HepG2 (cell line): ENCODE data around the gene C10orf143. TPM values are rescaled to one million over a fixed set of nuclear protein-coding genes. Genes with fewer than 3 reads are reported as not detected.

ENCODE experiments used
- ATAC-seq: fragments of 200-7000 bp; cut with Tn5 transposase; 3 replicates; pipeline ENCODE4 v1.9.1; 2020; ENCODE audit warnings: mild to moderate bottlenecking, moderate library complexity
- BruUV-seq: library from RNA; stranded (reverse); fragments of 400-500 nt; replicated peaks from 2 replicates; lab custom pipeline; 2021; lab: Mats Ljungman, UMichigan
- CTCF ChIA-PET: fragments of 300-600 bp; formaldehyde crosslinking; extraction: SDS; loops from one replicate; lab custom pipeline; 2021; ENCODE audit warnings: low total read pairs, inconsistent platforms, low intra/inter-chr PET ratio; lab: Yijun Ruan, JAX
- POLR2A ChIA-PET: fragments of 350-600 bp; sonication (Branson Sonifier 250); formaldehyde crosslinking; loops from one replicate; lab custom pipeline; 2020; ENCODE audit warnings: antibody characterized with exemption, inconsistent platforms; lab: Yijun Ruan, JAX
- DNase-seq: peaks from one replicate; pipeline ENCODE4 v3.0.0-alpha.2; 2015; ENCODE audit warnings: low spot score
- FAIRE-seq: peaks from 3 replicates; lab custom pipeline; 2011; peaks lifted over from hg19 to GRCh38; lab: Jason Lieb, UNC
- H2AFZ ChIP-seq: one replicate; pipeline ENCODE4 v1.6.1; 2011; ENCODE audit warnings: low read length, inconsistent platforms
- H3K27ac ChIP-seq: fragments of 300-600 bp; 3 replicates; pipeline ENCODE4 v1.8.0; 2011; ENCODE audit warnings: mixed run types, mild to moderate bottlenecking, mixed read lengths, low read length, inconsistent platforms; ENCODE audit not compliant: insufficient read depth; ENCODE audit errors: extremely low read length
- H3K27me3 ChIP-seq, 2 experiments: fragments of 200-600 bp in 1 of 2; 2 replicates in 1 of 2; 3 replicates in 1 of 2; pipeline versions ENCODE4 v1.6.0 to v1.8.0; 2011; ENCODE audit warnings: low read length in 2 of 2, mild to moderate bottlenecking in 2 of 2, moderate library complexity in 2 of 2, inconsistent platforms in 1 of 2; ENCODE audit not compliant: insufficient read depth in 2 of 2, control insufficient read depth in 1 of 2
- H3K36me3 ChIP-seq, 2 experiments: fragments of 200-600 bp in 1 of 2; replicated peaks in 1 of 2; 2 replicates in 1 of 2; 3 replicates in 1 of 2; pipeline versions ENCODE4 v1.5.1 to v1.8.0; 2011; ENCODE audit warnings: low read length in 2 of 2, inconsistent platforms in 1 of 2; ENCODE audit not compliant: insufficient read depth in 2 of 2, control insufficient read depth in 1 of 2
- H3K4me1 ChIP-seq: 2 replicates; pipeline ENCODE4 v1.5.1; 2012; ENCODE audit warnings: low read length, inconsistent platforms; ENCODE audit not compliant: insufficient read depth
- H3K4me2 ChIP-seq: 2 replicates; pipeline ENCODE4 v1.6.0; 2011; ENCODE audit warnings: low read depth, low read length, inconsistent platforms
- H3K4me3 ChIP-seq, 3 experiments: fragments of 200-600 bp in 1 of 3; sonication (generic), shearing (Covaris generic) in 1 of 3; replicated peaks in 1 of 3; 2 replicates each; pipeline ENCODE4 v1.5.1; 2011 to 2016; ENCODE audit warnings: low read length in 3 of 3, inconsistent platforms in 2 of 3, low read depth in 2 of 3, mild to moderate bottlenecking in 2 of 3, control low read depth in 1 of 3, mixed read lengths in 1 of 3; ENCODE audit not compliant: insufficient read depth in 1 of 3
- H3K79me2 ChIP-seq: one replicate; pipeline ENCODE4 v1.6.1; 2011; ENCODE audit warnings: low read length, inconsistent platforms; ENCODE audit not compliant: insufficient read depth
- H3K9ac ChIP-seq: 2 replicates; pipeline ENCODE4 v1.6.0; 2011; ENCODE audit warnings: mild to moderate bottlenecking, low read depth, low read length, inconsistent platforms; ENCODE audit not compliant: insufficient read depth
- H3K9me3 ChIP-seq: 2 replicates; pipeline ENCODE4 v1.5.1; 2012; ENCODE audit warnings: mild to moderate bottlenecking, low read length
- H4K20me1 ChIP-seq: 2 replicates; pipeline ENCODE4 v1.6.0; 2011; ENCODE audit warnings: inconsistent platforms, mild to moderate bottlenecking, low read length, moderate library complexity; ENCODE audit not compliant: insufficient read depth
- AKAP8 ChIP-seq: sonication (generic); formaldehyde crosslinking; IDR thresholded peaks from 2 replicates; pipeline ENCODE4 v1.5.1; 2020; ENCODE audit warnings: mild to moderate bottlenecking, missing genetic modification reagents
- FOXJ3 ChIP-seq: sonication (generic); formaldehyde crosslinking; IDR thresholded peaks from 2 replicates; pipeline ENCODE4 v1.4.0; 2020; ENCODE audit warnings: missing genetic modification reagents, mild to moderate bottlenecking, borderline replicate concordance
- HNRNPL ChIP-seq: fragments of 200-400 bp; formaldehyde crosslinking; IDR thresholded peaks from 2 replicates; pipeline ENCODE4 v1.6.1; 2017; ENCODE audit warnings: mild to moderate bottlenecking, low read depth, low read length
- RAD21 ChIP-seq: fragments of 450-650 bp; formaldehyde crosslinking; IDR thresholded peaks from 2 replicates; pipeline ENCODE4 v1.5.0; 2020; ENCODE audit warnings: mild to moderate bottlenecking
- SPEN ChIP-seq: sonication (generic); formaldehyde crosslinking; IDR thresholded peaks from 2 replicates; pipeline ENCODE4 v1.5.1; 2020; ENCODE audit warnings: low read depth, mild to moderate bottlenecking, missing genetic modification reagents
- XRCC5 ChIP-seq: fragments of 200-400 bp; formaldehyde crosslinking; optimal IDR thresholded peaks from 2 replicates; pipeline ENCODE3; 2017; ENCODE audit warnings: mild to moderate bottlenecking, low read length
- YY1 ChIP-seq: IDR thresholded peaks from 2 replicates; pipeline ENCODE4 v1.6.1; 2011; ENCODE audit warnings: low read length, low read depth, moderate library complexity, mild to moderate bottlenecking; ENCODE audit not compliant: insufficient read depth, insufficient replicate concordance
- ZNF205 ChIP-seq: IDR thresholded peaks from 2 replicates; pipeline ENCODE4 v1.6.1; 2018; ENCODE audit warnings: missing biosample characterization, missing genetic modification reagents
- ZNF460 ChIP-seq: sonication (generic); formaldehyde crosslinking; IDR thresholded peaks from 2 replicates; pipeline ENCODE4 v1.5.1; 2020; ENCODE audit warnings: missing genetic modification reagents, mild to moderate bottlenecking, borderline replicate concordance
- ZNF558 ChIP-seq: sonication (generic); formaldehyde crosslinking; IDR thresholded peaks from 2 replicates; pipeline ENCODE4 v1.9.0; 2022; ENCODE audit warnings: mild to moderate bottlenecking, missing genetic modification reagents, borderline replicate concordance
- ZNF792 ChIP-seq: IDR thresholded peaks from 2 replicates; pipeline ENCODE4 v1.6.1; 2016
- ZSCAN9 ChIP-seq: IDR thresholded peaks from 2 replicates; pipeline ENCODE4 v1.6.1; 2016; ENCODE audit warnings: borderline replicate concordance
- WGBS: methylation state at CpG from one replicate; pipeline ENCODE4 v1.1.6; 2017; ENCODE audit warnings: low lambda C conversion rate; 5-methylcytosine and 5-hydroxymethylcytosine counted together
- in situ Hi-C: cut with HindIII; loops from 2 replicates; pipeline ENCODE4 v1.10.0; 2017; ENCODE audit warnings: low pct_unique_long_range_greater_than_20kb; ENCODE audit not compliant: extremely low pct_ligation_motif_present
- intact Hi-C: fragments of 100-400 bp; cut with micrococcal nuclease; formaldehyde crosslinking; loops from one replicate; pipeline ENCODE4 v1.10.0; 2022; ENCODE audit not compliant: unreplicated experiment
- polyA plus RNA-seq, 8 experiments: library from polyadenylated mRNA; depleted of rRNA in 3 of 8; stranded (reverse) in 7 of 8; unstranded in 1 of 8; fragments of >200 nt; fragmentation: Illumina TruSeq in 4 of 8; extraction: Trizol in 4 of 8; gene quantifications; 2 replicates each; pipeline versions ENCODE4 v1.2.1 to v1.2.3, GENCODE V29; 2011 to 2016; ENCODE audit warnings: low read depth in 4 of 8, missing spikeins in 1 of 8, mixed read lengths in 1 of 8; ENCODE audit not compliant: insufficient read depth in 1 of 8
- total RNA-seq, 5 experiments: library from RNA; depleted of rRNA; stranded (reverse); fragments of >200 nt; fragmentation: Illumina TruSeq; extraction: Trizol; gene quantifications; 2 replicates each; pipeline ENCODE4 v1.2.3, GENCODE V29; 2016; ENCODE audit warnings: low read depth in 1 of 5
- TF ChIP-seq, protein P1 (sequence below): IDR thresholded peaks from 2 replicates; pipeline ENCODE4 v1.6.1; 2018; ENCODE audit warnings: missing genetic modification reagents, mild to moderate bottlenecking, missing compliant biosample characterization
- TF ChIP-seq, protein P2 (sequence below): IDR thresholded peaks from 2 replicates; pipeline ENCODE4 v1.6.1; 2012; ENCODE audit warnings: low read depth, low read length, improper control_type of control experiment
- TF ChIP-seq, protein P3 (sequence below): IDR thresholded peaks from 2 replicates; pipeline ENCODE4 v1.6.1; 2016; ENCODE audit warnings: low read depth, missing genetic modification reagents, missing compliant biosample characterization
- TF ChIP-seq, protein P4 (sequence below): sonication (generic); formaldehyde crosslinking; IDR thresholded peaks from 2 replicates; pipeline ENCODE4 v1.8.0; 2022; ENCODE audit warnings: mild to moderate bottlenecking, missing genetic modification reagents, moderate library complexity

The C10orf143 gene
- total and polyA plus RNA-seq, 2 of the 13 experiments (the other 11 are each of a cell fraction or from before 2014, with no cell fraction given), result 0.21 to 0.91 TPM

DNA sequence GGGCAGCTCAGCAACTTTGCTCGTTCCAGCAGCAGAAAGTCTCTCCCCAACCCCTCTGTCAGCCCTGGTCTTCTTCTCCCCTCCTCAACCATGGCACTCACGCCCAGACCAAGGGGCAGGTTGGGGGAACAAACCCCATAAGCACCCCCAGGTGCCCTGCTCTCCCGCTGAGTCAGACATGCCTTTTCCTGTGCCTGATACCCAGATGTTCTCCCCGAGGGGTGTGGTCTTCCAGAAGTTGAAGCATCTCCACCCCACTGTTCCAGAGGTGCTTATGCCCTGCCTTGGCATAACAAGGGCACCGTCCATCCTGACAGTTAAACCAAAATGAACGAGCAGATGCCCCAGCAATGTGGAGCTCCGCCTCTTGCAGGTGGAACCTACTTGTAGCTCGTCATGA is 67.1 kb downstream of the C10orf143 start:
- Histone ChIP-seq H4K20me1 (no peaks in the 10 kb centered on the region), H2AFZ (no peak overlapping the region), H3K79me2 (no peaks in the 10 kb centered on the region), H3K36me3 (no peaks in the 10 kb centered on the region), H3K4me3 (no peak overlapping the region), H3K4me1 (no peaks in the 10 kb centered on the region), H3K9ac (no peak overlapping the region), H3K27me3 (peaks cover 3 to 51% of the 10 kb centered on the region in 2 experiments; a peak in 4 of 5 replicates), H3K9me3 (no peaks in the 10 kb centered on the region), H3K4me2 (no peak overlapping the region), H3K27ac (no peak overlapping the region)
- FAIRE-seq (no peak), ATAC-seq (no peak), DNase-seq (no peak)
- intact Hi-C loops (no loop called here), in situ Hi-C loops (no loop called here)
- WGBS, result under 1% methylated on average over 8 of the region's 8 CpGs
- POLR2A ChIA-PET, result no interaction called here
- CTCF ChIA-PET, result no interaction called here
- no TSS peak for BruUV-seq
- TF ChIP-seq ZSCAN9 (CRISPR knock-in tag) (no peak), RAD21 (CRISPR knock-in tag) (no peak), FOXJ3 (CRISPR knock-in tag) (no peak), XRCC5 (no peak), ZNF460 (CRISPR knock-in tag) (no peak), SPEN (CRISPR knock-in tag) (no peak), HNRNPL (no peak), ZNF792 (CRISPR knock-in tag) (no peak), AKAP8 (no peak), YY1 (no peak), ZNF558 (no peak), ZNF205 (CRISPR knock-in tag) (no peak)
- TF ChIP-seq, protein P1, sequence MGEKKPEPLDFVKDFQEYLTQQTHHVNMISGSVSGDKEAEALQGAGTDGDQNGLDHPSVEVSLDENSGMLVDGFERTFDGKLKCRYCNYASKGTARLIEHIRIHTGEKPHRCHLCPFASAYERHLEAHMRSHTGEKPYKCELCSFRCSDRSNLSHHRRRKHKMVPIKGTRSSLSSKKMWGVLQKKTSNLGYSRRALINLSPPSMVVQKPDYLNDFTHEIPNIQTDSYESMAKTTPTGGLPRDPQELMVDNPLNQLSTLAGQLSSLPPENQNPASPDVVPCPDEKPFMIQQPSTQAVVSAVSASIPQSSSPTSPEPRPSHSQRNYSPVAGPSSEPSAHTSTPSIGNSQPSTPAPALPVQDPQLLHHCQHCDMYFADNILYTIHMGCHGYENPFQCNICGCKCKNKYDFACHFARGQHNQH (CRISPR knock-in tag), result no peak
- TF ChIP-seq, protein P2, sequence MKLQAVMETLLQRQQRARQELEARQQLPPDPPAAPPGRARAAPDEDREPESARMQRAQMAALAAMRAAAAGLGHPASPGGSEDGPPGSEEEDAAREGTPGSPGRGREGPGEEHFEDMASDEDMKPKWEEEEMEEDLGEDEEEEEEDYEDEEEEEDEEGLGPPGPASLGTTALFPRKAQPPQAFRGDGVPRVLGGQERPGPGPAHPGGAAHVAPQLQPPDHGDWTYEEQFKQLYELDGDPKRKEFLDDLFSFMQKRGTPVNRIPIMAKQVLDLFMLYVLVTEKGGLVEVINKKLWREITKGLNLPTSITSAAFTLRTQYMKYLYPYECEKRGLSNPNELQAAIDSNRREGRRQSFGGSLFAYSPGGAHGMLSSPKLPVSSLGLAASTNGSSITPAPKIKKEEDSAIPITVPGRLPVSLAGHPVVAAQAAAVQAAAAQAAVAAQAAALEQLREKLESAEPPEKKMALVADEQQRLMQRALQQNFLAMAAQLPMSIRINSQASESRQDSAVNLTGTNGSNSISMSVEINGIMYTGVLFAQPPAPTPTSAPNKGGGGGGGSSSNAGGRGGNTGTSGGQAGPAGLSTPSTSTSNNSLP, result no peak
- TF ChIP-seq, protein P3, sequence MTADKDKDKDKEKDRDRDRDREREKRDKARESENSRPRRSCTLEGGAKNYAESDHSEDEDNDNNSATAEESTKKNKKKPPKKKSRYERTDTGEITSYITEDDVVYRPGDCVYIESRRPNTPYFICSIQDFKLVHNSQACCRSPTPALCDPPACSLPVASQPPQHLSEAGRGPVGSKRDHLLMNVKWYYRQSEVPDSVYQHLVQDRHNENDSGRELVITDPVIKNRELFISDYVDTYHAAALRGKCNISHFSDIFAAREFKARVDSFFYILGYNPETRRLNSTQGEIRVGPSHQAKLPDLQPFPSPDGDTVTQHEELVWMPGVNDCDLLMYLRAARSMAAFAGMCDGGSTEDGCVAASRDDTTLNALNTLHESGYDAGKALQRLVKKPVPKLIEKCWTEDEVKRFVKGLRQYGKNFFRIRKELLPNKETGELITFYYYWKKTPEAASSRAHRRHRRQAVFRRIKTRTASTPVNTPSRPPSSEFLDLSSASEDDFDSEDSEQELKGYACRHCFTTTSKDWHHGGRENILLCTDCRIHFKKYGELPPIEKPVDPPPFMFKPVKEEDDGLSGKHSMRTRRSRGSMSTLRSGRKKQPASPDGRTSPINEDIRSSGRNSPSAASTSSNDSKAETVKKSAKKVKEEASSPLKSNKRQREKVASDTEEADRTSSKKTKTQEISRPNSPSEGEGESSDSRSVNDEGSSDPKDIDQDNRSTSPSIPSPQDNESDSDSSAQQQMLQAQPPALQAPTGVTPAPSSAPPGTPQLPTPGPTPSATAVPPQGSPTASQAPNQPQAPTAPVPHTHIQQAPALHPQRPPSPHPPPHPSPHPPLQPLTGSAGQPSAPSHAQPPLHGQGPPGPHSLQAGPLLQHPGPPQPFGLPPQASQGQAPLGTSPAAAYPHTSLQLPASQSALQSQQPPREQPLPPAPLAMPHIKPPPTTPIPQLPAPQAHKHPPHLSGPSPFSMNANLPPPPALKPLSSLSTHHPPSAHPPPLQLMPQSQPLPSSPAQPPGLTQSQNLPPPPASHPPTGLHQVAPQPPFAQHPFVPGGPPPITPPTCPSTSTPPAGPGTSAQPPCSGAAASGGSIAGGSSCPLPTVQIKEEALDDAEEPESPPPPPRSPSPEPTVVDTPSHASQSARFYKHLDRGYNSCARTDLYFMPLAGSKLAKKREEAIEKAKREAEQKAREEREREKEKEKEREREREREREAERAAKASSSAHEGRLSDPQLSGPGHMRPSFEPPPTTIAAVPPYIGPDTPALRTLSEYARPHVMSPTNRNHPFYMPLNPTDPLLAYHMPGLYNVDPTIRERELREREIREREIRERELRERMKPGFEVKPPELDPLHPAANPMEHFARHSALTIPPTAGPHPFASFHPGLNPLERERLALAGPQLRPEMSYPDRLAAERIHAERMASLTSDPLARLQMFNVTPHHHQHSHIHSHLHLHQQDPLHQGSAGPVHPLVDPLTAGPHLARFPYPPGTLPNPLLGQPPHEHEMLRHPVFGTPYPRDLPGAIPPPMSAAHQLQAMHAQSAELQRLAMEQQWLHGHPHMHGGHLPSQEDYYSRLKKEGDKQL (CRISPR knock-in tag), result no peak
- TF ChIP-seq, protein P4, sequence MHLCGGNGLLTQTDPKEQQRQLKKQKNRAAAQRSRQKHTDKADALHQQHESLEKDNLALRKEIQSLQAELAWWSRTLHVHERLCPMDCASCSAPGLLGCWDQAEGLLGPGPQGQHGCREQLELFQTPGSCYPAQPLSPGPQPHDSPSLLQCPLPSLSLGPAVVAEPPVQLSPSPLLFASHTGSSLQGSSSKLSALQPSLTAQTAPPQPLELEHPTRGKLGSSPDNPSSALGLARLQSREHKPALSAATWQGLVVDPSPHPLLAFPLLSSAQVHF (CRISPR knock-in tag), result no peak
